ENCODE measurements around the gene ITSN2. TPM values are rescaled to one million over a fixed set of nuclear protein-coding genes. Genes with fewer than 3 reads are reported as not detected.
"Not testable (repeated sequence)": the region's sequence is repeated elsewhere in the genome, so short reads cannot be mapped to it uniquely, and the experiment has no call there.

The ITSN2 gene
- total and polyA plus RNA-seq, 7 donors: 12.2 to 71.7 (median 33.5) TPM

- Histone ChIP-seq H3K9me3 (no peaks in the 10 kb centered on the region), H3K36me3 (ENCODE audit: insufficient read depth in 1 of 2, low read depth in 1 of 2) (no peaks in the 10 kb centered on the region), H3K4me1 (peaks cover 37% of the 10 kb centered on the region), H3K27ac (no peak overlapping the region), H3K27me3 (ENCODE audit: insufficient read depth in 3 of 3, low read length in 2 of 3) (no peaks in the 10 kb centered on the region), H3K4me3 (no peak overlapping the region)
- WGBS, 3 donors: 88 to 94% (median 90%) methylated on average over 1 of the region's 1 CpG
- ATAC-seq (no peak), DNase-seq (no peak)
- TF ChIP-seq CTCF (IDR thresholded peaks at IDR 0.05): no peak
- intact Hi-C loops (cut with DNase I): no loop called here
These were observed 17.0 kb downstream of the ITSN2 start for GRCh38 chr2:24343225-24343882.

- no peak overlapping the region for H3K27ac ChIP-seq
- ATAC-seq (no peak), DNase-seq (no peak)
- H3K27me3 ChIP-seq (ENCODE audit: insufficient read depth in 3 of 3, low read length in 2 of 3): no peaks in the 10 kb centered on the region
- no peak for TF ChIP-seq CTCF (IDR thresholded peaks at IDR 0.05)
- 88 to 91% (median 91%) methylated on average over 9 of the region's 9 CpGs for WGBS, 3 donors
- H3K4me1 ChIP-seq: peaks cover 37% of the 10 kb centered on the region
- no peaks in the 10 kb centered on the region for H3K9me3 ChIP-seq
- no peak overlapping the region for H3K4me3 ChIP-seq
- no peaks in the 10 kb centered on the region for H3K36me3 ChIP-seq (ENCODE audit: insufficient read depth in 1 of 2, low read depth in 1 of 2)
- intact Hi-C loops (cut with DNase I): no loop called here
These were observed 18.0 kb downstream of the ITSN2 start for GRCh38 chr2:24342110-24342910.

- DNase-seq: no peak
- Histone ChIP-seq H3K36me3 (ENCODE audit: insufficient read depth in 1 of 2, low read depth in 1 of 2) (no peaks in the 10 kb centered on the region), H3K9me3 (no peaks in the 10 kb centered on the region), H3K27ac (no peak overlapping the region), H3K27me3 (ENCODE audit: insufficient read depth in 3 of 3, low read length in 2 of 3) (no peaks in the 10 kb centered on the region), H3K4me1 (peaks cover 29% of the 10 kb centered on the region), H3K4me3 (no peak overlapping the region)
- 94 to 97% (median 95%) methylated on average over 6 of the region's 6 CpGs for WGBS, 3 donors
- ATAC-seq: no peak
- intact Hi-C loops (cut with DNase I): no loop called here
- no peak for TF ChIP-seq CTCF (IDR thresholded peaks at IDR 0.05)
These were observed 20.5 kb downstream of the ITSN2 start for GRCh38 chr2:24339856-24340262.

GRCh38 chr2:24339098-24339497 lies 21.2 kb downstream of the ITSN2 start:
- DNase-seq; intact Hi-C loops (cut with DNase I); ATAC-seq; H3K36me3 ChIP-seq (ENCODE audit: insufficient read depth in 1 of 2, low read depth in 1 of 2); H3K27me3 ChIP-seq (ENCODE audit: insufficient read depth in 3 of 3, low read length in 2 of 3); H3K4me3 ChIP-seq; H3K9me3 ChIP-seq; H3K27ac ChIP-seq: not testable (repeated sequence)
- 77 to 86% (median 79%) methylated on average over 9 of the region's 9 CpGs for WGBS, 3 donors
- H3K4me1 ChIP-seq: peaks cover 26% of the 10 kb centered on the region

- no peaks in the 10 kb centered on the region for H3K36me3 ChIP-seq (ENCODE audit: insufficient read depth in 1 of 2, low read depth in 1 of 2)
- no peaks in the 10 kb centered on the region for H3K9me3 ChIP-seq
- no peaks in the 10 kb centered on the region for H3K27me3 ChIP-seq (ENCODE audit: insufficient read depth in 3 of 3, low read length in 2 of 3)
- H3K4me3 ChIP-seq: no peak overlapping the region
- peaks cover 28% of the 10 kb centered on the region for H3K4me1 ChIP-seq
- WGBS, 3 donors: 77 to 96% (median 84%) methylated on average over 1 of the region's 1 CpG
- no peak for ATAC-seq
- DNase-seq: no peak
- no peak for TF ChIP-seq CTCF (IDR thresholded peaks at IDR 0.05)
- intact Hi-C loops (cut with DNase I): no loop called here
- no peak overlapping the region for H3K27ac ChIP-seq
These were observed 22.4 kb downstream of the ITSN2 start for GRCh38 chr2:24337890-24338289.
